DND-41 (cell line): ENCODE measurements around the gene BTNL9.

Experiments
- CTCF ChIP-seq: IDR thresholded peaks from 2 replicates; pipeline ENCODE4 v1.5.1; 2012; ENCODE audit warnings: borderline replicate concordance, low read length, moderate library complexity, mild to moderate bottlenecking; ENCODE audit not compliant: poor library complexity, severe bottlenecking; ENCODE audit errors: extremely low read depth
- EZH2 ChIP-seq: IDR thresholded peaks from 3 replicates; pipeline ENCODE4 v1.6.1; 2012; ENCODE audit warnings: borderline replicate concordance, low read depth, mild to moderate bottlenecking, moderate library complexity, low read length, inconsistent platforms; ENCODE audit not compliant: severe bottlenecking

- TF ChIP-seq EZH2 (no peak), CTCF (no peak)
Measured at GRCh38 chr5:181061645-181062044, 21.6 kb downstream of the BTNL9 start.
